GM18505 (cell line): ENCODE data around the gene BMP2.

Source experiments
- ATAC-seq: cut with Tn5 transposase; IDR thresholded peaks from one replicate; pipeline ENCODE4 v1.9.1; 2021; ENCODE audit not compliant: unreplicated experiment
- POLR2A ChIP-seq: IDR thresholded peaks from 4 replicates; pipeline ENCODE4 v1.6.1; 2011; ENCODE audit warnings: borderline replicate concordance; ENCODE audit not compliant: insufficient read depth, insufficient read length; ENCODE audit errors: extremely low read depth

Gene BMP2

DNA sequence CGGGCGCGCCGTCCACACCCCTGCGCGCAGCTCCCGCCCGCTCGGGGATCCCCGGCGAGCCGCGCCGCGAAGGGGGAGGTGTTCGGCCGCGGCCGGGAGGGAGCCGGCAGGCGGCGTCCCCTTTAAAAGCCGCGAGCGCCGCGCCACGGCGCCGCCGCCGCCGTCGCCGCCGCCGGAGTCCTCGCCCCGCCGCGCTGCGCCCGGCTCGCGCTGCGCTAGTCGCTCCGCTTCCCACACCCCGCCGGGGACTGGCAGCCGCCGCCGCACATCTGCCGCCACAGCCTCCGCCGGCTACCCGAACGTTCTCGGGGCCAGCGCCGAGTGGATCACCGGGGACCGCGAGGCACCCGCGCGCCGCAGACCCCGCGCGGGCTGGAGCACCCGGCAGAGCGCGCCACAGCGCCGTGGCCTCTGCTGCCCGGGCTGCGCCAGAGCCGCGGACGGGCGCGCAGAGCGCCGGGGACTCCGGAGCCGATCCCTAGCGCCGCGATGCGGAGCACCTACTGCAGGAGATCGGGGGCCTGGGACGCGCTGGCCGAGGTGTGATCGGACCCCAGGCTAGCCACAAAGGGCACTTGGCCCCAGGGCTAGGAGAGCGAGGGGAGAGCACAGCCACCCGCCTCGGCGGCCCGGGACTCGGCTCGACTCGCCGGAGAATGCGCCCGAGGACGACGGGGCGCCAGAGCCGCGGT is at the start of gene BMP2:
TSS of gene BMP2 (plus strand) at position 151 of the 692 bp plus-strand sequence. CDS start 2,441 bp downstream, outside the sequence.
- TF ChIP-seq POLR2A, result no peak
- peak; percentile 60 for ATAC-seq

- TF ChIP-seq POLR2A, result no peak
- no peak for ATAC-seq
Observed at GRCh38 chr20:6718662-6719368, 48.7 kb upstream of the BMP2 start.

- no peak for TF ChIP-seq POLR2A
- ATAC-seq, result no peak
Observed at GRCh38 chr20:6719369-6719721, 48.1 kb upstream of the BMP2 start.

- TF ChIP-seq POLR2A, result no peak
- no peak for ATAC-seq
Observed at GRCh38 chr20:6726761-6727160, 40.7 kb upstream of the BMP2 start.

GRCh38 chr20:6730672-6731328 is 36.7 kb upstream of the BMP2 start:
- no peak for ATAC-seq
- TF ChIP-seq POLR2A, result no peak

GRCh38 chr20:6732001-6732447 is 35.5 kb upstream of the BMP2 start:
- no peak for ATAC-seq
- no peak for TF ChIP-seq POLR2A

DNA sequence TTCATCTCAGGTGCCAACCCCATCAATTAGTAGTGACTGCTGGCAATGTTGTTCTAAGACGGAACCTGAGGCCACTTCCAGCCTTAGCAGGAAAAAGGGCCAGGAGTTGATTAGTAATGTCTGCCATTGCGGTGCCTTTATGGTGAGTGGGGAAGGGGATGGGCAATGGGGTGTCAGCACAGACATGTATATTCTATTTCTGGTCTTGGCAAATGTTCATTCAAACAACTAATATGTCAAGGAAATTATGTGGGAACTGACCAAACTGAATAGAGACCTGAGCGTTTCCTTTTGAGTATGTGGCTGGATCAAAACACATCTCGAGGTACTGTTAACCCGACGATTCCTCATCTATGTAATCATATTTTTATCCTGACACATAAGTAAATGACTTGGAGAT is 34.6 kb upstream of the BMP2 start:
- no peak for ATAC-seq
- TF ChIP-seq POLR2A, result no peak

DNA sequence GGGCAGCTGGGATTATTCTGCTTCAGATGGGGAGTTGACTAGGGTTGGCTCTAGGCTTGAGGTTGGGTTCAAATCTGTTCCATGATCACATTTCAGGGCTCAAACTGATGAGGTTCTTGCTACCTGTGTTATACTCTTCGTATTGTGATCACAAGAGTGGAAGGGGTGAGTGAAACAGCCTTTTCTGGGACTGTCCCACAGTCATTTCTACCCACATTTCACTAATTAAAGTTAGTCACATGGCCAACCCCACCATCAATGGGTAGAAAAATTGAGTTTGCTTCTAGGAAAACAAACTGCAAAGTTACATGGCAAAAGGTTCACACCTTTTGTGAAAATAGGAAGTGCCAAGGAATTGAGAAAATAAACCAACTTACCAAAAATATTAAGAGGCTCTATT is 33.5 kb upstream of the BMP2 start:
- no peak for ATAC-seq
- no peak for TF ChIP-seq POLR2A

DNA sequence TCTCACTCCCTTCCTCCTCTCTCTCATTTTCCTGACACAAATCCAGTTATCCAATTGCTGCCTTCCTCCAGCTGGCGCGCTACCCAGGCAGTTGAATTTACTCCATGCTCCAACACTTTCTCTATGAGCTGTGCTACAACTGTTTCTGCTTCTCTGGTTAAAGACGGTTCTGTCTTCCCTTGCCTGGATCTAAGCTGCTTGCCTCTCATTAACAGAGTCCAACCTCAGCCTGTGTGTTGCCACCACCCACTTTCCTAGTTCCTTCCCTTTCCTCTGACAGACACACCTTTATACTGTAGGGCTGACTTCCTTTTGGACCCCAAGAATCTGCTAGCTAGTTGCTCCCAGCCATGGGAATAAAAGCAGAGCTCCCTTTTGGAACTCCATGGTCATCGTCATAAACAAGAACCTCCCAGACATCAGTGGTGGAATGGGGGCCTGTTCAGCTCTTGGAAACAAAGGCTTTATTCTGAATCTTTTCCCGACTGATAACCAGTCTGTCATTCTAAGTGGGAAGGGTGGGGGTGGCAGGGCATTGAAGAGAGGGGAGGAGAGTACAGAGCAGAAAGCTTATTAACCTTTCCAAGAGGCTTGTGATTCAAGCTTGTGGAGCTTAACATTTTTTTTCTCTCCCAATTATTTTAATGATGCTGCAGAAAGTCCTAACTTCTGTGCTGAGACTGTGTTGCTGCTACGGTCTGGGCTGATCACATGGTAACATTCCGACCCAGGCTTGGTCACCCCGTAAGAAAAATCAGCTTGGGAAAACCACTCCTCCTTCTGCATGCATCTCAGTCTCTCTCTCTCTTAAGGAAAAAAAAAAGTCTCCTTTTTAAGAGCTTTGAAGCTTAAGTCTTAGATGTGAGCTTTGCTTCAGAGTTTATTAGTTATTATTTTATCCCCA is 31.3 kb upstream of the BMP2 start:
- no peak for TF ChIP-seq POLR2A
- ATAC-seq, result no peak

DNA sequence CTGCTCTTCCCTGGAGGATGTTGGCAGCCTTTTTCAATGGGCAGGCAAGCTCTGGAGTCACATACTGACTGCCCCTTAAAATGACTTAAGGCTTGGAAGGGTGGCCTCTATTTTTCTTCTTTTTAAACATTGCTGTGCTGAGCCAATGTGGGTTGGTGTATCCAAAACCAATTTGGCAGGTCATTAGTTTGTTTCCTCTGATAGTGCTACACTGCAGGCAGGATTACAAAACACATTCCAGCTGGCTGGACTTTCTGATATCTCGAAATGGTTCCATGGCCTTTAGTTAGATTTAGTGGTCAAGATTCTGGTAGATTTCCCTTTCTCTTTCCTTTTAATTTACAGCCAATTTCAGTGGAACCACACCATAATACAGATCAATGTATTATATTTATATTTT is 28.1 kb upstream of the BMP2 start:
- no peak for TF ChIP-seq POLR2A
- ATAC-seq, result no peak

DNA sequence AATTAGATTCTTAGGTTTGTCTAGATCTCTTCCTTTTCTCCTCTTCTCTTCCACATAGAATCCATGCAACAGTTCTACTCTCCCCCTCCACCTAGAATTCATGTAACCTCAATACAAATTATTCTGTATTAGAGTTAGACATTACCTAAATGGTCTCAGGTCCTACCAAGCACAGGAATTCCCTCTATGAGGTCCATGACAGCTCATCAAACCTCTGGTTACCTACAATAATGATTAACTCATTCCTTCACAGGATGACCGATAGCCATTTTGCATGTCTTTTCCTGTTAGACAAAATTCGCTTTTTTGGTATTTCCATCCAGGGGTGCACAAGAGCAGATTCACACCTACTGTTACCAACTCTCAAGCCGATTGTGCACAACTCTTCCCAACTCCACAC is 27.4 kb upstream of the BMP2 start:
- no peak for TF ChIP-seq POLR2A
- no peak for ATAC-seq

GRCh38 chr20:6744180-6744579 is 23.3 kb upstream of the BMP2 start:
- ATAC-seq, result no peak
- TF ChIP-seq POLR2A, result no peak

DNA sequence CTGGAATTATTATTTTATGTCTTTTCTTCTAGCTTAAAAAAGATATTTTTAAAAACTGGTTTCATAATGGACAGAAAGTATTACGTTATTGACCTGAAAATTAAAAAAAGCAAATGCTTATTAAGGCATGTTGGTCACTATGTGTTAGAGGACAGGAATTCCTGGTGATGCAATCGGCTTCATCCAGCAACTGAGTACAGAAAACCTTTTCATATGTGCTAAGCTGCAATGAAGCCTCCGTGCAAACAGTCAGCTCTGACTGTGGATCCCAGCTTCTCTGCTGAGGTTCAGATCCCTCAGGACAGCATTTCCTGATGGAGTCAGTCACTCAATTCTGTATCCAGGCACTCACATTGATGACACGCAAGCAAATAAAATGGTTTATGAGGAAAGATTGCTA is 22.7 kb upstream of the BMP2 start:
- ATAC-seq, result no peak
- TF ChIP-seq POLR2A, result no peak
